Measurements from ENCODE around the gene IGFBP3. TPM values are rescaled to one million over a fixed set of nuclear protein-coding genes. Genes with fewer than 3 reads are reported as not detected.
A peak's percentile ranks its signal among the peaks of the same experiment; 100 is the strongest.

IGFBP3 gene
- total and polyA plus RNA-seq, 2 of the 13 experiments (the other 11 are each of a cell fraction or from before 2014, with no cell fraction given): 57.5 TPM; not detected in 1

DNA sequence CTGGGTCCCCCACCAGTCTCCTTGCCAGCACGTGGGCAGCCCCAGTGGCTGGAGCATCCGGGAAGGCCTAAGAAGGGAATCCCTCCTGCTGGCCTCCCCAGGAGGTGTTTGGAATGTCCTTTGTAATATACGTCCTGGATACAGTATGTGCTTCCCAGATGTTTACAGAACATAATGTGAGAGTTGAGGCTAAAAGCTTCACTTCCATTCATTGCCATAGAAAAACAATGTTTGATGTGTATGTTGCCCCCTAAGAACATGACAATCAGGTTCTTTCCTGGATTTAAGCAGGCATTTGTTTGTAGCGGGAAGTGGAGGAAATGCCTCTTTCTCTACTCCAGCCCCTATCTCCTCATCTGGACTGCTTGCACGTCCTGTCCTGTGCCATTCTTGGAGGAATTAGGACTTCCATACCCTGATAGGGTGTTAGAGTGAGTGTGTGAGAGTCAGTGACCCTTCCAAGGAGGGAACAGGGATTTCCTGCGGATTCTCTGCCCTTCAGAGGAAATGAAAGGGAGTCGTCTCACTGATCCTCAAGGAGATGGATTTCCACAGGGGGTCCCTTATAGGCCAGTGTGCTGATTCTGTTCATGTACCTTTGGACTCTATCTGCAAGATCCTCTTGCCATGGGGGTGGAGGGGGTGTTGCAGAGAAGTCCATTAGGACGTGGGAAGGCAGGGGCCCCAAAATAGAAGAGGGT lies 31.6 kb downstream of the IGFBP3 start (continued):
- TF ChIP-seq, protein P1, sequence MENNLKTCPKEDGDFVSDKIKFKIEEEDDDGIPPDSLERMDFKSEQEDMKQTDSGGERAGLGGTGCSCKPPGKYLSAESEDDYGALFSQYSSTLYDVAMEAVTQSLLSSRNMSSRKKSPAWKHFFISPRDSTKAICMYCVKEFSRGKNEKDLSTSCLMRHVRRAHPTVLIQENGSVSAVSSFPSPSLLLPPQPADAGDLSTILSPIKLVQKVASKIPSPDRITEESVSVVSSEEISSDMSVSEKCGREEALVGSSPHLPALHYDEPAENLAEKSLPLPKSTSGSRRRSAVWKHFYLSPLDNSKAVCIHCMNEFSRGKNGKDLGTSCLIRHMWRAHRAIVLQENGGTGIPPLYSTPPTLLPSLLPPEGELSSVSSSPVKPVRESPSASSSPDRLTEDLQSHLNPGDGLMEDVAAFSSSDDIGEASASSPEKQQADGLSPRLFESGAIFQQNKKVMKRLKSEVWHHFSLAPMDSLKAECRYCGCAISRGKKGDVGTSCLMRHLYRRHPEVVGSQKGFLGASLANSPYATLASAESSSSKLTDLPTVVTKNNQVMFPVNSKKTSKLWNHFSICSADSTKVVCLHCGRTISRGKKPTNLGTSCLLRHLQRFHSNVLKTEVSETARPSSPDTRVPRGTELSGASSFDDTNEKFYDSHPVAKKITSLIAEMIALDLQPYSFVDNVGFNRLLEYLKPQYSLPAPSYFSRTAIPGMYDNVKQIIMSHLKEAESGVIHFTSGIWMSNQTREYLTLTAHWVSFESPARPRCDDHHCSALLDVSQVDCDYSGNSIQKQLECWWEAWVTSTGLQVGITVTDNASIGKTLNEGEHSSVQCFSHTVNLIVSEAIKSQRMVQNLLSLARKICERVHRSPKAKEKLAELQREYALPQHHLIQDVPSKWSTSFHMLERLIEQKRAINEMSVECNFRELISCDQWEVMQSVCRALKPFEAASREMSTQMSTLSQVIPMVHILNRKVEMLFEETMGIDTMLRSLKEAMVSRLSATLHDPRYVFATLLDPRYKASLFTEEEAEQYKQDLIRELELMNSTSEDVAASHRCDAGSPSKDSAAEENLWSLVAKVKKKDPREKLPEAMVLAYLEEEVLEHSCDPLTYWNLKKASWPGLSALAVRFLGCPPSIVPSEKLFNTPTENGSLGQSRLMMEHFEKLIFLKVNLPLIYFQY (CRISPR knock-in tag; IDR thresholded peaks at IDR 0.05; ENCODE audit: borderline replicate concordance): peak; percentile 8; the same call in 1 of the 2 replicates
- TF ChIP-seq ZKSCAN8 (CRISPR knock-in tag; IDR thresholded peaks at IDR 0.05; ENCODE audit: borderline replicate concordance) (no peak; the same call in 1 of the 2 replicates), ZNF768 (CRISPR knock-in tag; IDR thresholded peaks at IDR 0.05) (no peak), ZFP36 (IDR thresholded peaks at IDR 0.05; ENCODE audit: borderline replicate concordance, low read depth, low read length, partially characterized antibody) (no peak), NFE2L2 (IDR thresholded peaks at IDR 0.05; ENCODE audit: low read length) (no peak), TAF1 (CRISPR knock-in tag; IDR thresholded peaks at IDR 0.05) (no peak), POLR2AphosphoS5 (IDR thresholded peaks at IDR 0.05; ENCODE audit: low read depth, low read length) (peak; percentile 72), SAP130 (CRISPR knock-in tag; IDR thresholded peaks at IDR 0.05; ENCODE audit: low read depth) (peak; percentile 38; the same call in 1 of the 2 replicates), PAF1 (CRISPR knock-in tag; IDR thresholded peaks at IDR 0.05) (peak; percentile 96), U2AF1 (optimal IDR thresholded peaks at IDR 0.05; ENCODE audit: low read depth, low read length) (no peak)
- TF ChIP-seq, protein P2, sequence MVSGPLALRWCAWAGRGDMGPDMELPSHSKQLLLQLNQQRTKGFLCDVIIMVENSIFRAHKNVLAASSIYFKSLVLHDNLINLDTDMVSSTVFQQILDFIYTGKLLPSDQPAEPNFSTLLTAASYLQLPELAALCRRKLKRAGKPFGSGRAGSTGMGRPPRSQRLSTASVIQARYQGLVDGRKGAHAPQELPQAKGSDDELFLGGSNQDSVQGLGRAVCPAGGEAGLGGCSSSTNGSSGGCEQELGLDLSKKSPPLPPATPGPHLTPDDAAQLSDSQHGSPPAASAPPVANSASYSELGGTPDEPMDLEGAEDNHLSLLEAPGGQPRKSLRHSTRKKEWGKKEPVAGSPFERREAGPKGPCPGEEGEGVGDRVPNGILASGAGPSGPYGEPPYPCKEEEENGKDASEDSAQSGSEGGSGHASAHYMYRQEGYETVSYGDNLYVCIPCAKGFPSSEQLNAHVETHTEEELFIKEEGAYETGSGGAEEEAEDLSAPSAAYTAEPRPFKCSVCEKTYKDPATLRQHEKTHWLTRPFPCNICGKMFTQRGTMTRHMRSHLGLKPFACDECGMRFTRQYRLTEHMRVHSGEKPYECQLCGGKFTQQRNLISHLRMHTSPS (CRISPR knock-in tag; IDR thresholded peaks at IDR 0.05; ENCODE audit: low read depth): no peak; the same call in 1 of the 2 replicates
- TF ChIP-seq, protein P3, sequence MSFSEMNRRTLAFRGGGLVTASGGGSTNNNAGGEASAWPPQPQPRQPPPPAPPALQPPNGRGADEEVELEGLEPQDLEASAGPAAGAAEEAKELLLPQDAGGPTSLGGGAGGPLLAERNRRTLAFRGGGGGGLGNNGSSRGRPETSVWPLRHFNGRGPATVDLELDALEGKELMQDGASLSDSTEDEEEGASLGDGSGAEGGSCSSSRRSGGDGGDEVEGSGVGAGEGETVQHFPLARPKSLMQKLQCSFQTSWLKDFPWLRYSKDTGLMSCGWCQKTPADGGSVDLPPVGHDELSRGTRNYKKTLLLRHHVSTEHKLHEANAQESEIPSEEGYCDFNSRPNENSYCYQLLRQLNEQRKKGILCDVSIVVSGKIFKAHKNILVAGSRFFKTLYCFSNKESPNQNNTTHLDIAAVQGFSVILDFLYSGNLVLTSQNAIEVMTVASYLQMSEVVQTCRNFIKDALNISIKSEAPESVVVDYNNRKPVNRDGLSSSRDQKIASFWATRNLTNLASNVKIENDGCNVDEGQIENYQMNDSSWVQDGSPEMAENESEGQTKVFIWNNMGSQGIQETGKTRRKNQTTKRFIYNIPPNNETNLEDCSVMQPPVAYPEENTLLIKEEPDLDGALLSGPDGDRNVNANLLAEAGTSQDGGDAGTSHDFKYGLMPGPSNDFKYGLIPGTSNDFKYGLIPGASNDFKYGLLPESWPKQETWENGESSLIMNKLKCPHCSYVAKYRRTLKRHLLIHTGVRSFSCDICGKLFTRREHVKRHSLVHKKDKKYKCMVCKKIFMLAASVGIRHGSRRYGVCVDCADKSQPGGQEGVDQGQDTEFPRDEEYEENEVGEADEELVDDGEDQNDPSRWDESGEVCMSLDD (CRISPR knock-in tag; IDR thresholded peaks at IDR 0.05; ENCODE audit: borderline replicate concordance): no peak
- TF ChIP-seq, protein P4, sequence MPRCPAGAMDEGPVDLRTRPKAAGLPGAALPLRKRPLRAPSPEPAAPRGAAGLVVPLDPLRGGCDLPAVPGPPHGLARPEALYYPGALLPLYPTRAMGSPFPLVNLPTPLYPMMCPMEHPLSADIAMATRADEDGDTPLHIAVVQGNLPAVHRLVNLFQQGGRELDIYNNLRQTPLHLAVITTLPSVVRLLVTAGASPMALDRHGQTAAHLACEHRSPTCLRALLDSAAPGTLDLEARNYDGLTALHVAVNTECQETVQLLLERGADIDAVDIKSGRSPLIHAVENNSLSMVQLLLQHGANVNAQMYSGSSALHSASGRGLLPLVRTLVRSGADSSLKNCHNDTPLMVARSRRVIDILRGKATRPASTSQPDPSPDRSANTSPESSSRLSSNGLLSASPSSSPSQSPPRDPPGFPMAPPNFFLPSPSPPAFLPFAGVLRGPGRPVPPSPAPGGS (CRISPR knock-in tag; IDR thresholded peaks at IDR 0.05): no peak; the same call in 1 of the 2 replicates
- TF ChIP-seq, protein P5, sequence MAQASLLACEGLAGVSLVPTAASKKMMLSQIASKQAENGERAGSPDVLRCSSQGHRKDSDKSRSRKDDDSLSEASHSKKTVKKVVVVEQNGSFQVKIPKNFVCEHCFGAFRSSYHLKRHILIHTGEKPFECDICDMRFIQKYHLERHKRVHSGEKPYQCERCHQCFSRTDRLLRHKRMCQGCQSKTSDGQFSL (CRISPR knock-in tag; IDR thresholded peaks at IDR 0.05): no peak
- TF ChIP-seq, protein P6, sequence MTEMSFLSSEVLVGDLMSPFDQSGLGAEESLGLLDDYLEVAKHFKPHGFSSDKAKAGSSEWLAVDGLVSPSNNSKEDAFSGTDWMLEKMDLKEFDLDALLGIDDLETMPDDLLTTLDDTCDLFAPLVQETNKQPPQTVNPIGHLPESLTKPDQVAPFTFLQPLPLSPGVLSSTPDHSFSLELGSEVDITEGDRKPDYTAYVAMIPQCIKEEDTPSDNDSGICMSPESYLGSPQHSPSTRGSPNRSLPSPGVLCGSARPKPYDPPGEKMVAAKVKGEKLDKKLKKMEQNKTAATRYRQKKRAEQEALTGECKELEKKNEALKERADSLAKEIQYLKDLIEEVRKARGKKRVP (CRISPR knock-in tag; IDR thresholded peaks at IDR 0.05): 0 out of 4 replicates have a peak, but pooled peaks of 1 of the 2 experiments have one; percentile 5

Measured in HepG2 (cell line).